ENCODE results near the gene RNF220.

The RNF220 gene

DNA sequence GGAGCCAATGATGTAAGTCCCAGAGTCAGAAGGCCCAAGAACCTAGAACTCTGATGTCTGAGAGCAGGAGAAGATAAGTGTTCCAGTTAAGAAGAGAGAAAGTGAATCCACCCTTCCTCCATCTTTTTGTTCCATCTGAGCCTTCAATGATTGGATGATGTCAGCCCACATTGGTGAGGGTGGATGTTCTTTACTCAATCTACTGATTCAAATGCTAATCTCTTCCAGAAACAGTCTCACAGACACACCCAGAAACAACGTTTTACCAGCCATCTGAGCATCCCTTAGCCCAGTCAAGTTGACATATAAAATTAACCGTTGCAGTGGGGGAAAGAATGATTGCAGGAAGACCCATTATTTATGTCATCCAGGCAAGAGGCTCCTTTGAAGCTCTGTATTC lies 16.5 kb upstream of the RNF220 start:
- DNase-seq (ENCODE audit: low read depth) = no peak
- TF ChIP-seq, protein P1, sequence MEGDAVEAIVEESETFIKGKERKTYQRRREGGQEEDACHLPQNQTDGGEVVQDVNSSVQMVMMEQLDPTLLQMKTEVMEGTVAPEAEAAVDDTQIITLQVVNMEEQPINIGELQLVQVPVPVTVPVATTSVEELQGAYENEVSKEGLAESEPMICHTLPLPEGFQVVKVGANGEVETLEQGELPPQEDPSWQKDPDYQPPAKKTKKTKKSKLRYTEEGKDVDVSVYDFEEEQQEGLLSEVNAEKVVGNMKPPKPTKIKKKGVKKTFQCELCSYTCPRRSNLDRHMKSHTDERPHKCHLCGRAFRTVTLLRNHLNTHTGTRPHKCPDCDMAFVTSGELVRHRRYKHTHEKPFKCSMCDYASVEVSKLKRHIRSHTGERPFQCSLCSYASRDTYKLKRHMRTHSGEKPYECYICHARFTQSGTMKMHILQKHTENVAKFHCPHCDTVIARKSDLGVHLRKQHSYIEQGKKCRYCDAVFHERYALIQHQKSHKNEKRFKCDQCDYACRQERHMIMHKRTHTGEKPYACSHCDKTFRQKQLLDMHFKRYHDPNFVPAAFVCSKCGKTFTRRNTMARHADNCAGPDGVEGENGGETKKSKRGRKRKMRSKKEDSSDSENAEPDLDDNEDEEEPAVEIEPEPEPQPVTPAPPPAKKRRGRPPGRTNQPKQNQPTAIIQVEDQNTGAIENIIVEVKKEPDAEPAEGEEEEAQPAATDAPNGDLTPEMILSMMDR (conservative IDR thresholded peaks at IDR 0.05; ENCODE audit: low read depth, low read length) = no peak
- no peak overlapping the region for H3K4me3 ChIP-seq (ENCODE audit: low read depth, low read length)

GRCh38 chr1:44389437-44389836 lies 15.6 kb upstream of the RNF220 start:
- H3K4me3 ChIP-seq (ENCODE audit: low read depth, low read length) = no peak overlapping the region
- TF ChIP-seq, protein P1 (conservative IDR thresholded peaks at IDR 0.05; ENCODE audit: low read depth, low read length) = no peak
- DNase-seq (ENCODE audit: low read depth) = no peak

DNA sequence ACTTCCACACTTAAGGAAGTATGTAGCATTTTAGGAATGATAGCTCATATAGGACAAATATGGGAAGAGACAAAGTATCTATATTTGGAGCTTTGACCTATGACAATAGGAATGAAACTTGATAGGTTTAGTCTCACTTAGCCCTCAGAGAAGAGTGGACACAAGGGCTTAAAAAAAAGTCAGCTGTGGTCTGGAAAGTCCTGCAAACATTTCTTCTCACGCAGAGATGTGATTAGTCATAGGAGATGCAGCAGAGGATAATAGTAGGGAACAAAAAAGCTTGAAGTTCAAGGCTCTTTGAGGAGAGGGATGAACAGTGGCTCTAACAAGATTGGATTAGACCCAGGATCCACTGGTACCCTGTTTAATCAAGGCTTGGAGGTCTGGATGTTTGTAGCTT lies 14.8 kb upstream of the RNF220 start:
- DNase-seq (ENCODE audit: low read depth) = peak; percentile 92
- H3K4me3 ChIP-seq (ENCODE audit: low read depth, low read length) = no peak overlapping the region
- TF ChIP-seq, protein P1 (conservative IDR thresholded peaks at IDR 0.05; ENCODE audit: low read depth, low read length) = no peak

- TF ChIP-seq, protein P1 (conservative IDR thresholded peaks at IDR 0.05; ENCODE audit: low read depth, low read length) = no peak
- H3K4me3 ChIP-seq (ENCODE audit: low read depth, low read length) = no peak overlapping the region
Measured at GRCh38 chr1:44401256-44402228, 3.5 kb upstream of the RNF220 start.

GRCh38 chr1:44405798-44406736 lies 1.0 kb downstream of the RNF220 start:
- H3K4me3 ChIP-seq (ENCODE audit: low read depth, low read length) = peak overlapping the region; percentile 54
- TF ChIP-seq, protein P1 (conservative IDR thresholded peaks at IDR 0.05; ENCODE audit: low read depth, low read length) = no peak
- peak; percentile 19 for DNase-seq (ENCODE audit: low read depth)

More at GRCh38 chr1:44401256-44402228, 3.5 kb upstream of the RNF220 start:
- DNase-seq (ENCODE audit: low read depth) = no peak

DNA sequence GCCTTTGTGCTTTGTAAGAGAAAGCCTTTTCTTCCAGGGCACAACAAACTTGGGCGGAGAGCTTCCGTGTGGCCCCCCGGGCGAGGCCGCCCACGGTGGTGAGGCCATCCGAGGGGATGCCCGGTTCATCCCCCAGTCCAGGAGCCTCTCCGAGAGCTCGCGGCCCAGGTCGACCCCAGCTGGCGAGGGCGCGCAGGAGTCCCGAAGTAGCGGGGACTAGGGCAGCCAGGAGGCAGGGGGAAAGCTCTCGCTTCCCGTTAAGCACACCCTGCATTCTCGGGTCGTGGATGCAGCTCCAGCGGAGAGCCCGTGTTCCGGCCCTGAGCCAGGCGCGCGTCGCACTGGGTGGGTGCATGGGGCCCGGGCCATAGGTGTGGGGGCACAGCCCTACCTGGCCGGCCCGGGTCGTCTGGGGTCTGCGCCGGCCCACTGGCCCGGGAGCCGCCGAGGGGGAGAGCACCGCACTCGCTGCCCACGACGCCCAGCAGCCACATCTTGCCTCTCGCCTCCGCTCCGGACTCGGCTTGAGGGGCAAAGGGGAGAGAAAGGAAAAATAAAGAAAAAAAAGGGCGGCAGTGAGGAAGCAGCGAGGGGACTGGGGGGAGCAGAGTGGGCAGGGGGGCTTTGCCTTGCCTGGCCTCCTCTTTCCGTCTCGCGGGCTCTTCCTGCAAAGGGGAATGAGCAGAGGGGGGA lies 1.8 kb downstream of the RNF220 start:
- H3K4me3 ChIP-seq (ENCODE audit: low read depth, low read length) = no peak overlapping the region
- TF ChIP-seq, protein P1 (conservative IDR thresholded peaks at IDR 0.05; ENCODE audit: low read depth, low read length) = no peak
- no peak for DNase-seq (ENCODE audit: low read depth)

Measured in choroid plexus epithelial cell (primary cell).